ENCODE data around the gene PGAM2. TPM values are rescaled to one million over a fixed set of nuclear protein-coding genes. Genes with fewer than 3 reads are reported as not detected.

The PGAM2 gene
- polyA plus RNA-seq, 1 donor, result 4.0 TPM

- H3K4me1 ChIP-seq (ENCODE audit: control insufficient read depth, insufficient read depth, low read length), result no peaks in the 10 kb centered on the region
- no peak for DNase-seq
- peaks cover 7% of the 10 kb centered on the region for H3K9me3 ChIP-seq (ENCODE audit: control insufficient read depth, low read depth, low read length)
- H3K4me3 ChIP-seq (ENCODE audit: low read length), result no peak overlapping the region
- H3K27ac ChIP-seq (ENCODE audit: low read length), result no peak overlapping the region
- no CpG with 5 or more reads among the region's 21 CpGs for WGBS (ENCODE audit: insufficient coverage, low lambda C conversion rate)
- peaks cover 12% of the 10 kb centered on the region for H3K36me3 ChIP-seq (ENCODE audit: control insufficient read depth, insufficient read depth, low read length)
- peaks cover 30% of the 10 kb centered on the region for H3K27me3 ChIP-seq (ENCODE audit: control insufficient read depth, insufficient read depth, low read length)
Observed at GRCh38 chr7:44108768-44109750, 43.7 kb upstream of the PGAM2 start.

DNA sequence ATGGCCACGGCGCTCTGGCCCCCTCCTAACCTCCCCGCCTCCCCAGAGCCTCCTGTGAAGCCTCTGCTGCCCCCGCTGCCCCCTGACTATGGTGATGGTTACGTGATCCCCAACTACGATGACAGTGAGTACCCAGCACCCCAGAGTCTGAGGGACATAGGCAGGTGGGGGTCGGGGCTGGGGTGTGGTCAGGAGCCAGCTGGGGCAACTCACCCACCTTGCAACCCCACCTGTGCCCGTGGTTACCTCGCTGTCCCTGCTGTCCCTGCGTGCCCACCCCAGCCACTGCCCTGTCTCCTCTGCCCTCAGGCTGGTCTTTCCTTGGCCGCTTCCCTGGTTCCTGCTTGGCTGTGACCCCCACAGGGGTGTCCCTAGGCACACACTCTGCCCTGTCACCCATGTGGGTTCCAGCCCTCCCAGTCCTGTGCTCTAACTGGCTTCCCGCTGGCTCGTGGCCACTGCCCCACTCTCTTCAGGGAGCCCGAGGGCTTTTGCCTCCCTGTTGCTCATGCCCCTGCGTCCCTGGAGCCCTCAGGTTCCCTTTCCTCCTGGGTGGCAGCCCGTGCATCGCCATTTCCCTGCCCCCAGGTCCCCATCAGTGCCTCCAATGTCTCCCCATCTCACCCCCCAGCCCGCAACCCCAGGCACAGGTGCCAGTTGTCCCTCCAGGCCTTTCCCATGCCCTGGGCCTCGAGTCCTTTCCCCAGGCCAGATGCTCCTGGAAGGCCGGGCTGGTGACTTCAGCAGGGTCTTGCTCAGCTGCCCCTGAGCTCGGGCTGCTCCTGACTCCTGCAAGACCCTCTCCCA is 42.8 kb upstream of the PGAM2 start:
- no peak overlapping the region for H3K4me3 ChIP-seq (ENCODE audit: low read length)
- no peaks in the 10 kb centered on the region for H3K4me1 ChIP-seq (ENCODE audit: control insufficient read depth, insufficient read depth, low read length)
- H3K27me3 ChIP-seq (ENCODE audit: control insufficient read depth, insufficient read depth, low read length), result peaks cover 38% of the 10 kb centered on the region
- no peak overlapping the region for H3K27ac ChIP-seq (ENCODE audit: low read length)
- peaks cover 9% of the 10 kb centered on the region for H3K36me3 ChIP-seq (ENCODE audit: control insufficient read depth, insufficient read depth, low read length)
- peaks cover 3% of the 10 kb centered on the region for H3K9me3 ChIP-seq (ENCODE audit: control insufficient read depth, low read depth, low read length)
- no CpG with 5 or more reads among the region's 21 CpGs for WGBS (ENCODE audit: insufficient coverage, low lambda C conversion rate)
- DNase-seq, result no peak

- H3K4me3 ChIP-seq (ENCODE audit: low read length), result no peak overlapping the region
Observed at GRCh38 chr7:44107116-44107960, 42.0 kb upstream of the PGAM2 start.

DNA sequence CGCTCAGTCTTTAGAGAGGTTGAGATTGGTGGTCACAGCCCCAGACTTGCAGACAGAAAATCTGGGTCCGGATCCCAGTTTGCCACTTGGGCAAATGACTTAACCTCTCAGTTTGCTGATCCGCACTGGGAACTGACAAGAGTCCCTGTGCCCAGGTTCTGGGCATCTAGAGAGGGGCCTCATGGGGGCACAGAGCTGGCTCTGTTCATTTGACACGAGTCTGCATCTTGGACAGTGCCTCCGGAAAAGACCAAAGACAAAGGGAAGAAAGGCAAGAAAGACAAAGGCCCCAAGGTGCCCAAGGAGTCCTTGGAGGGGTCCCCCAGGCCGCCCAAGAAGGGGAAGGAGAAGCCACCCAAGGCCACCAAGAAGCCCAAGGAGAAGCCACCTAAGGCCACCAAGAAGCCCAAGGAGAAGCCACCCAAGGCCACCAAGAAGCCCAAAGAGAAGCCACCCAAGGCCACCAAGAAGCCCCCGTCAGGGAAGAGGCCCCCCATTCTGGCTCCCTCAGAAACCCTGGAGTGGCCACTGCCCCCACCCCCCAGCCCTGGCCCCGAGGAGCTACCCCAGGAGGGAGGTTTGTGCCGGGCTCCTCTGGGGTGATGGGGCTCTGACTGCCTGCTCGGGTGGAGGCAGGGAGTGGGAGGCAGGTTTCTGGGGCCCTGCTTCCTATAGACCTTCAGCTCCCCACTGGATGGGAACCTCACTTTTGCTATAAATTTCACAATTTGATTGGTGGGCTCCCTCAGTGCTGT is 41.1 kb upstream of the PGAM2 start:
- Histone ChIP-seq H3K9me3 (ENCODE audit: control insufficient read depth, low read depth, low read length) (peaks cover 3% of the 10 kb centered on the region), H3K4me3 (ENCODE audit: low read length) (no peak overlapping the region), H3K27ac (ENCODE audit: low read length) (no peak overlapping the region), H3K27me3 (ENCODE audit: control insufficient read depth, insufficient read depth, low read length) (peaks cover 44% of the 10 kb centered on the region), H3K36me3 (ENCODE audit: control insufficient read depth, insufficient read depth, low read length) (peaks cover 9% of the 10 kb centered on the region), H3K4me1 (ENCODE audit: control insufficient read depth, insufficient read depth, low read length) (no peaks in the 10 kb centered on the region)
- WGBS (ENCODE audit: insufficient coverage, low lambda C conversion rate), result no CpG with 5 or more reads among the region's 10 CpGs
- no peak for DNase-seq

More at GRCh38 chr7:44107116-44107960, 42.0 kb upstream of the PGAM2 start:
- Histone ChIP-seq H3K4me1 (ENCODE audit: control insufficient read depth, insufficient read depth, low read length) (no peaks in the 10 kb centered on the region), H3K27ac (ENCODE audit: low read length) (no peak overlapping the region), H3K36me3 (ENCODE audit: control insufficient read depth, insufficient read depth, low read length) (peaks cover 9% of the 10 kb centered on the region), H3K9me3 (ENCODE audit: control insufficient read depth, low read depth, low read length) (peaks cover 3% of the 10 kb centered on the region), H3K27me3 (ENCODE audit: control insufficient read depth, insufficient read depth, low read length) (peaks cover 41% of the 10 kb centered on the region)
- WGBS (ENCODE audit: insufficient coverage, low lambda C conversion rate), result no CpG with 5 or more reads among the region's 18 CpGs
- DNase-seq, result no peak

DNA sequence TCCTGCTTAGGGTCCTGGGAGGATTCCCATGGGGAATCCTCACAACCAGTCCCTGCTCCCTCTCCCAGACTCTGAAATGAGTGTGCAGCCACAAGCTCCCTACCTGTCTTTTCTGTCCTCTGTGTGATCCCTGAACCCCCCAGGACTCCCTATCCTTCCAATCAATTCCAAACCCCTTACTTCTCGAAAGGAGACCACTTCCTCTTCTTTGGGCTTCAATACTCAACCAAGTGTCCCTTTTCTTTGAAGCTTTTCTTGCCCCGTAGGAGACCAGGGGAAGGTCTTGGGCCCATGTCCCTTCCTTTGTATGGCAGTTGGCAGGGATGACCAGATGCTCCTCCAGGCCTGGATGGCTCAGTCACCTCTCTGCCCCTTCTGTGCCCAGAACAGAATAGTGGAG is 40.5 kb upstream of the PGAM2 start:
- DNase-seq, result no peak
- Histone ChIP-seq H3K27ac (ENCODE audit: low read length) (no peak overlapping the region), H3K27me3 (ENCODE audit: control insufficient read depth, insufficient read depth, low read length) (peaks cover 44% of the 10 kb centered on the region), H3K36me3 (ENCODE audit: control insufficient read depth, insufficient read depth, low read length) (peaks cover 9% of the 10 kb centered on the region), H3K4me3 (ENCODE audit: low read length) (no peak overlapping the region), H3K4me1 (ENCODE audit: control insufficient read depth, insufficient read depth, low read length) (no peaks in the 10 kb centered on the region), H3K9me3 (ENCODE audit: control insufficient read depth, low read depth, low read length) (peaks cover 3% of the 10 kb centered on the region)
- no CpG with 5 or more reads among the region's 2 CpGs for WGBS (ENCODE audit: insufficient coverage, low lambda C conversion rate)

DNA sequence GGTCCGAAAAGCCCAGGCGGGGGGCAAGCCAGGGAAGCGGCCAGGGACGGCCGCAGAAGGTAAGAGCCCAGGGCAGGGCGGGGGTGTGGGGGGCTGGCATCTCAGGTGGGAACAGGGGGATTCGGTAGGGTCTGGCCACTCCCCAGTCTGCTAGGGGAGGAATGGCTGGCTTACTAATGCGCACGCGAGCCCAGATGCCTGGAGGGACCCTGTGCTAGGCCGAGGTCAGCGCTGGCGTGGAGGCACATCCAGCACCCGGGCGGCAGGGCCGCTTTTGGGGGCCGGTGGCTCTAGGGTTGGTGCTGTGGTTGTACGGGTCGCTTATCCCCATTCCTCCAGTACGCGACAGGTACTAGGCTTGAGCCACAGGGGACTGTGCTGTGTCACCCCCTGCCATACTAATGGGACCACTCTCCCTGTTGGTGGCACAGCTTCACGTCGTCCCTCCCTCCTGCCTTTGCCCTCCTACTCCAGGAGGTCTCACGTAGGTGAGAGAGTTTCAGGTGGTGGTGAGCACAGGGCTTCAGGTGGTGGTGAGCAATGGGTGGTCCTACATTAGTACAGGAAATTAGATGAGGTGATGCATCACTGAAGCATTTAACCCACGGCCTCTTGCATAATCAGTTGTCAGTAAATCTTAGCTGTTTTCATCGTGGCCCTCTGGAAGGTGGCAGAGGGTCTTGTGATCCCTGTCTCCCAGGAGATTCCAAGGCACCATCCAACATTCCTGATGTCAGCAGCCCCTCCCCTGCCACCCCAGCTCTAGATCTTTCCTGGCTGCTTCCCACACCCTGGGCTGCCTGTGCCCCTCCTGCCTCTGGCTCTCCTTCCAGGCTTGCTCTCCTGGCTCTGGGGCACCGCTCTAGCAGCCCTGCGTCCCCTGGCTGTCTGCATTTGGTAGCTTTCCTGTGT is 39.7 kb upstream of the PGAM2 start:
- no CpG with 5 or more reads among the region's 28 CpGs for WGBS (ENCODE audit: insufficient coverage, low lambda C conversion rate)
- H3K27ac ChIP-seq (ENCODE audit: low read length), result peak overlapping the region; percentile 15
- DNase-seq, result no peak
- peak overlapping the region; percentile 42 for H3K4me3 ChIP-seq (ENCODE audit: low read length)
- peaks cover 9% of the 10 kb centered on the region for H3K36me3 ChIP-seq (ENCODE audit: control insufficient read depth, insufficient read depth, low read length)
- peaks cover 44% of the 10 kb centered on the region for H3K27me3 ChIP-seq (ENCODE audit: control insufficient read depth, insufficient read depth, low read length)
- peaks cover 3% of the 10 kb centered on the region for H3K9me3 ChIP-seq (ENCODE audit: control insufficient read depth, low read depth, low read length)
- no peaks in the 10 kb centered on the region for H3K4me1 ChIP-seq (ENCODE audit: control insufficient read depth, insufficient read depth, low read length)

- peaks cover 7% of the 10 kb centered on the region for H3K36me3 ChIP-seq (ENCODE audit: control insufficient read depth, insufficient read depth, low read length)
- H3K4me1 ChIP-seq (ENCODE audit: control insufficient read depth, insufficient read depth, low read length), result no peaks in the 10 kb centered on the region
- WGBS (ENCODE audit: insufficient coverage, low lambda C conversion rate), result no CpG with 5 or more reads among the region's 87 CpGs
- peaks cover 44% of the 10 kb centered on the region for H3K27me3 ChIP-seq (ENCODE audit: control insufficient read depth, insufficient read depth, low read length)
- DNase-seq, result peak in 1 of 2 donors; percentile 29
- peaks cover 3% of the 10 kb centered on the region for H3K9me3 ChIP-seq (ENCODE audit: control insufficient read depth, low read depth, low read length)
- H3K27ac ChIP-seq (ENCODE audit: low read length), result peak within 1 kb of the TSS; percentile 15
- H3K4me3 ChIP-seq (ENCODE audit: low read length), result peak within 1 kb of the TSS; percentile 42
Observed at GRCh38 chr7:44103923-44104859, 38.8 kb upstream of the PGAM2 start, which contains the start of gene AEBP1. TSS of gene AEBP1 (plus strand) at chr7:44104345. CDS start at chr7:44104666, 321 bp downstream.

DNA sequence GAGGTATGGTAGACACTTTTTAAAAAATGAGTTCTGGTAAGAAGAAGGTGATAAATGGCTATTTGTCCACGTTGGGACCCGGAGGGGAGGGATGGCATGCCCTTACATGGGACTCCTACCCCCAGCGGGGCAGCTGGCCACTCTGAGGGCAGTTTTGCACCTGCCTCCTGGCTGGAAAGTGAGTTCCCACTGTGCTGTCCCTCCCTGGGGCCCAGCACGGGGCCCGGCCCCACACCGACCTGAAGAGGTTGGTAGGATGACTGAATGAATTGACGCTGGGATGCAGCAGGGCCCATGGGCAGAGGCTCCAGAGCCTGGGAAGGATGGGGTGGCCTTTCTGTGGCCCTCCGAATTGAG is 38.2 kb upstream of the PGAM2 start:
- DNase-seq, result no peak
- Histone ChIP-seq H3K36me3 (ENCODE audit: control insufficient read depth, insufficient read depth, low read length) (peaks cover 5% of the 10 kb centered on the region), H3K27ac (ENCODE audit: low read length) (no peak overlapping the region), H3K4me3 (ENCODE audit: low read length) (peak overlapping the region; percentile 30), H3K27me3 (ENCODE audit: control insufficient read depth, insufficient read depth, low read length) (peaks cover 44% of the 10 kb centered on the region), H3K4me1 (ENCODE audit: control insufficient read depth, insufficient read depth, low read length) (no peaks in the 10 kb centered on the region), H3K9me3 (ENCODE audit: control insufficient read depth, low read depth, low read length) (peaks cover 3% of the 10 kb centered on the region)
- no CpG with 5 or more reads among the region's 8 CpGs for WGBS (ENCODE audit: insufficient coverage, low lambda C conversion rate)

Data from large intestine (tissue), 3 donors.